Stimulated activated CD4-positive, alpha-beta T cell treated with anti-CD3 and anti-CD28 coated beads, Interleukin-2, amount 100 ng/mL, for 24 hours (primary cell): ENCODE results near the gene PPM1L.
"Not testable (repeated sequence)": the region's sequence is repeated elsewhere in the genome, so short reads cannot be mapped to it uniquely, and the experiment has no call there.

Source experiments
- DNase-seq, 2 donors: peaks; one replicate each; pipeline ENCODE4 v3.0.0-alpha.2; 2020

PPM1L gene

GRCh38 chr3:160992712-160993111, 236.7 kb downstream of the PPM1L start:
- DNase-seq, result no peak

GRCh38 chr3:160996811-160997210, 240.8 kb downstream of the PPM1L start:
- DNase-seq, result no peak

- DNase-seq, result no peak
Measured at GRCh38 chr3:160998581-160998980, 242.6 kb downstream of the PPM1L start.

- DNase-seq, result no peak
Measured at GRCh38 chr3:160999274-160999673, 243.2 kb downstream of the PPM1L start.

GRCh38 chr3:161008086-161008485, 252.1 kb downstream of the PPM1L start:
- DNase-seq, result no peak

GRCh38 chr3:161010151-161010550, 254.1 kb downstream of the PPM1L start:
- DNase-seq, result not testable (repeated sequence)

- no peak for DNase-seq
Measured at GRCh38 chr3:161014843-161015749, 259.1 kb downstream of the PPM1L start.

- no peak for DNase-seq
Measured at GRCh38 chr3:161016417-161017313, 260.6 kb downstream of the PPM1L start.

GRCh38 chr3:161017971-161018370, 261.9 kb downstream of the PPM1L start:
- DNase-seq, result no peak

- no peak for DNase-seq
Measured at GRCh38 chr3:161020256-161020655, 264.2 kb downstream of the PPM1L start.

- DNase-seq, result no peak
Measured at GRCh38 chr3:161025911-161026310, 269.9 kb downstream of the PPM1L start.

- DNase-seq, result no peak
Measured at GRCh38 chr3:161026612-161027510, 270.8 kb downstream of the PPM1L start.

- DNase-seq, result no peak
Measured at GRCh38 chr3:161028555-161029153, 272.6 kb downstream of the PPM1L start.

GRCh38 chr3:161031134-161031533, 275.1 kb downstream of the PPM1L start:
- DNase-seq, result no peak

- DNase-seq, result peak in 1 of 2 donors; percentile 13
Measured at GRCh38 chr3:161034913-161035550, 279.0 kb downstream of the PPM1L start.

- no peak for DNase-seq
Measured at GRCh38 chr3:161035711-161036110, 279.7 kb downstream of the PPM1L start.

GRCh38 chr3:161038725-161039124, 282.7 kb downstream of the PPM1L start:
- DNase-seq, result no peak

- DNase-seq, result no peak
Measured at GRCh38 chr3:161042023-161042501, 286.0 kb downstream of the PPM1L start.

- DNase-seq, result no peak
Measured at GRCh38 chr3:161043336-161044035, 287.5 kb downstream of the PPM1L start.

- DNase-seq, result no peak
Measured at GRCh38 chr3:161049683-161050248, 293.7 kb downstream of the PPM1L start.
